Osteoblast (primary cell): ENCODE measurements around the gene BAG1. TPM values are rescaled to one million over a fixed set of nuclear protein-coding genes. Genes with fewer than 3 reads are reported as not detected.

Source experiments
- DNase-seq: peaks from one replicate; pipeline ENCODE4 v3.0.0; 2011; ENCODE audit warnings: low spot score, mixed read lengths; ENCODE audit not compliant: insufficient read length; ENCODE audit errors: missing footprints
- H2AFZ ChIP-seq: 2 replicates; pipeline ENCODE4 v1.6.0; 2011; ENCODE audit warnings: mild to moderate bottlenecking, low read length
- H3K27ac ChIP-seq: 2 replicates; pipeline ENCODE4 v1.5.1; 2011; ENCODE audit warnings: mild to moderate bottlenecking, low read depth, low read length, moderate library complexity
- H3K27me3 ChIP-seq: 2 replicates; pipeline ENCODE4 v1.6.0; 2012; ENCODE audit warnings: mild to moderate bottlenecking, control low read depth, inconsistent platforms, low read length, moderate library complexity; ENCODE audit not compliant: insufficient read depth
- H3K36me3 ChIP-seq: 2 replicates; pipeline ENCODE4 v1.5.1; 2011; ENCODE audit warnings: mild to moderate bottlenecking, low read length, control low read depth, moderate library complexity; ENCODE audit not compliant: insufficient read depth
- H3K4me1 ChIP-seq: 2 replicates; pipeline ENCODE4 v1.5.1; 2011; ENCODE audit warnings: mild to moderate bottlenecking, low read length, control low read depth, moderate library complexity; ENCODE audit not compliant: insufficient read depth
- H3K4me2 ChIP-seq: 2 replicates; pipeline ENCODE4 v1.6.0; 2011; ENCODE audit warnings: mild to moderate bottlenecking, low read length; ENCODE audit not compliant: insufficient read depth
- H3K4me3 ChIP-seq: fragments of 200-600 bp; sonication (generic); 3 replicates; pipeline ENCODE4 v1.5.1; 2012; ENCODE audit warnings: mild to moderate bottlenecking, low read length, inconsistent platforms; ENCODE audit not compliant: insufficient read depth
- H3K79me2 ChIP-seq: 2 replicates; pipeline ENCODE4 v1.6.0; 2012; ENCODE audit warnings: mild to moderate bottlenecking, low read length, control low read depth, inconsistent platforms; ENCODE audit not compliant: insufficient read depth
- H3K9me3 ChIP-seq: 2 replicates; pipeline ENCODE4 v1.5.1; 2011; ENCODE audit warnings: low read depth, low read length, control low read depth
- H4K20me1 ChIP-seq: 2 replicates; pipeline ENCODE4 v1.6.0; 2012; ENCODE audit warnings: mild to moderate bottlenecking, low read length, control low read depth; ENCODE audit not compliant: insufficient read depth
- total RNA-seq: library from RNA; depleted of rRNA; stranded (reverse); fragments of >200 nt; gene quantifications from 2 replicates; pipeline ENCODE4 v1.2.3, GENCODE V29; 2012
- TF ChIP-seq, protein P1 (sequence below): IDR thresholded peaks from 2 replicates; pipeline ENCODE4 v1.5.1; 2011; ENCODE audit warnings: mild to moderate bottlenecking, low read depth, low read length, moderate library complexity; ENCODE audit errors: extremely low read depth

The BAG1 gene
- total RNA-seq, 1 donor = 29.3 TPM

DNA sequence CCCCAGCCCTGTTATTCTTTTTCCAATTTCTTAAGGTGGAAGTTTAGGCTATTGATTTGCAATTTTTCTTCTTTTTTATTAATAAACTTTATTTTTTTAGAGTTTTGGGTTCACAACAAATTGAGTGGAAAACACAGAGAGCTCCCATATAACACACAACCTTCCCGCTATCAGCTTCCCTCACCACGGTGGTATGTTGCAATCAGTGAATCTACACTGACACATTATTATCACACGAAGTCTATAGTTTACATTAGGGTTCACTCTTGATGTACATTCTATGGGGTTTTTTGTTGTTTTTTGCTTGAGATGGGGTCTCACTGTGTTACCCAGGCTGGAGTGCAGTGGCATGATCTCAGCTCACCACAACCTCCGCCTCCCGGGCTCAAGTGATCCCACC is 21.0 kb upstream of the BAG1 start:
- H3K27me3 ChIP-seq = no peaks in the 10 kb centered on the region
- peaks cover 16% of the 10 kb centered on the region for H3K36me3 ChIP-seq
- H3K9me3 ChIP-seq = no peaks in the 10 kb centered on the region
- no peaks in the 10 kb centered on the region for H4K20me1 ChIP-seq
- H2AFZ ChIP-seq = no peak overlapping the region
- H3K4me3 ChIP-seq = no peak overlapping the region
- no peak overlapping the region for H3K27ac ChIP-seq
- H3K79me2 ChIP-seq = peaks cover under 1% of the 10 kb centered on the region
- TF ChIP-seq, protein P1, sequence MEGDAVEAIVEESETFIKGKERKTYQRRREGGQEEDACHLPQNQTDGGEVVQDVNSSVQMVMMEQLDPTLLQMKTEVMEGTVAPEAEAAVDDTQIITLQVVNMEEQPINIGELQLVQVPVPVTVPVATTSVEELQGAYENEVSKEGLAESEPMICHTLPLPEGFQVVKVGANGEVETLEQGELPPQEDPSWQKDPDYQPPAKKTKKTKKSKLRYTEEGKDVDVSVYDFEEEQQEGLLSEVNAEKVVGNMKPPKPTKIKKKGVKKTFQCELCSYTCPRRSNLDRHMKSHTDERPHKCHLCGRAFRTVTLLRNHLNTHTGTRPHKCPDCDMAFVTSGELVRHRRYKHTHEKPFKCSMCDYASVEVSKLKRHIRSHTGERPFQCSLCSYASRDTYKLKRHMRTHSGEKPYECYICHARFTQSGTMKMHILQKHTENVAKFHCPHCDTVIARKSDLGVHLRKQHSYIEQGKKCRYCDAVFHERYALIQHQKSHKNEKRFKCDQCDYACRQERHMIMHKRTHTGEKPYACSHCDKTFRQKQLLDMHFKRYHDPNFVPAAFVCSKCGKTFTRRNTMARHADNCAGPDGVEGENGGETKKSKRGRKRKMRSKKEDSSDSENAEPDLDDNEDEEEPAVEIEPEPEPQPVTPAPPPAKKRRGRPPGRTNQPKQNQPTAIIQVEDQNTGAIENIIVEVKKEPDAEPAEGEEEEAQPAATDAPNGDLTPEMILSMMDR = no peak
- peaks cover 2% of the 10 kb centered on the region for H3K4me1 ChIP-seq
- no peak overlapping the region for H3K4me2 ChIP-seq
- no peak for DNase-seq

DNA sequence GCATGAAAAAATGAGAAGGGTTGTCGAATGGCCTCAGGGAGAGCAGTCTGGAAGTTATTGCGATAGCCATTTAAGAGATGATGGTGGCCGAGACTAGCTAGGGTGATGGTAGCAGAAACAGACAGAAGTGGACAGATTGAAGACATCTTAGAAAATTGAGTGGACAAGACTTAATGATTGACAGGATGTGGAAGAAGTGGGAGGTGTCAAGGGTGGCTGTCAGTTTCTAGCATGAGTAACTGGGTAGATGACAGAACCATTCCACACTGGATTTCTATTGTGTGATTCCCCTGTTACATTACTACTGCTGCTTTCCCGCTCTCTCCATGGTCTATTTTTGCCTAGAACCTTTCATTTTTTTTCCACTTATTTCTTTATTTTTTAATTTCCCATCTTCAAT is 13.0 kb upstream of the BAG1 start:
- H3K36me3 ChIP-seq = peaks cover 72% of the 10 kb centered on the region
- H4K20me1 ChIP-seq = peaks cover 3% of the 10 kb centered on the region
- no peaks in the 10 kb centered on the region for H3K9me3 ChIP-seq
- DNase-seq = no peak
- H3K4me2 ChIP-seq = no peak overlapping the region
- H2AFZ ChIP-seq = no peak overlapping the region
- no peak overlapping the region for H3K4me3 ChIP-seq
- TF ChIP-seq, protein P1 = no peak
- no peaks in the 10 kb centered on the region for H3K4me1 ChIP-seq
- H3K79me2 ChIP-seq = peaks cover 10% of the 10 kb centered on the region
- no peaks in the 10 kb centered on the region for H3K27me3 ChIP-seq
- H3K27ac ChIP-seq = no peak overlapping the region

DNA sequence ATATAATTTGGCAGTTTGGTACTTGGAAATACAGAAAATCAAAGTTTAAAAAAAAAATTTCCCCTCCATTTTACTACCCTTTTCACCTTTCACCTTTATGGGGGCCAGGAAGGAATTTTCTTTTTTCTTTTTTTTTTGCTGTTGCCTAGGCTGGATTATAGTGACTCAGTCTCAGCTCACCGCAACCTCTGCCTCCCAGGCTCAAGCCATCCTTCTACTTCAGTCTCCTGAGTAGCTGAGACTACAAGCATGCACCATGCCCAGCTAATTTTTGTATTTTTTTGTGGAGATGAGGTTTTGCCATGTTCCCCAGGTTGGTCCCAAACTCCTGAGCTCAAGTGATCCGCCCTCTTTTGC is 9.4 kb upstream of the BAG1 start:
- peaks cover 3% of the 10 kb centered on the region for H4K20me1 ChIP-seq
- TF ChIP-seq, protein P1 = no peak
- no peak overlapping the region for H3K4me2 ChIP-seq
- H3K27ac ChIP-seq = peak overlapping the region; percentile 39
- DNase-seq = no peak
- H3K36me3 ChIP-seq = peaks cover 68% of the 10 kb centered on the region
- H3K27me3 ChIP-seq = no peaks in the 10 kb centered on the region
- H3K79me2 ChIP-seq = peaks cover 10% of the 10 kb centered on the region
- peaks cover 4% of the 10 kb centered on the region for H3K4me1 ChIP-seq
- no peak overlapping the region for H2AFZ ChIP-seq
- H3K4me3 ChIP-seq = no peak overlapping the region
- H3K9me3 ChIP-seq = no peaks in the 10 kb centered on the region

DNA sequence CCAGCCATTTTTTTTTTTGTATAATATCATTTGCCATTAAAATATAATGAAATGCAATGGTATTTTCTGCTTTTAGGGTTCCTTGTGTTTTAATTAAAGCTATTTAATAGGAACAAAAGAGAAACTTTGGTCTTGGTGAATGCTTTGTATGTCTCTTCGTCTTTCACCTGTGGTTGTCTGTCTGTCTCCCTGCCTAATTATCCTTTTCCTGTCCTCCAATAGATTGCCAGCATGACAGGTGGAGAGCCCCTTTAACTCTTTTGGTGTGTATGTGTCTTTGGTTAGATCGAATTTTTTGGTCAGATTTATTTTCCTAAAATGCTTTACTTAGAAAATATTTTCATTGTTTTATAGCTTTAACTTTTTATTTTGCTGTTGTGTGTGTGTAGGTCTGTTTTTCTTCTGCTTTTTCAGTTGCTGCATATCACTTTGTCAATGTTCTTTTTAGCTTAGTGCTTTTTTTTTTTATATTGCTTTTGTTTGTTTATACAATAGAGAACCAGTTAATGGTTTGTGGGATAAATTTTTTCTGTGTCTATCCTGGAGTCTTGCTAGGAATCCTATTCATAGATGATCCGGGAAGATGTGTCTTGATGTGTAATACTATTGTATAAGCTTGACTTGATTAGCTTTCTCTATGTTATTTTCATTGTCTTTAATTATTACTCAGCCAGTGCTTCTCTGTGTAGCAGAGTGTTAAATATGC is 8.9 kb upstream of the BAG1 start:
- no peaks in the 10 kb centered on the region for H3K27me3 ChIP-seq
- H3K36me3 ChIP-seq = peaks cover 68% of the 10 kb centered on the region
- DNase-seq = no peak
- peak overlapping the region; percentile 39 for H3K27ac ChIP-seq
- peaks cover 10% of the 10 kb centered on the region for H3K79me2 ChIP-seq
- no peak overlapping the region for H3K4me2 ChIP-seq
- H3K9me3 ChIP-seq = no peaks in the 10 kb centered on the region
- H3K4me3 ChIP-seq = no peak overlapping the region
- TF ChIP-seq, protein P1 = no peak
- peaks cover 3% of the 10 kb centered on the region for H4K20me1 ChIP-seq
- H2AFZ ChIP-seq = no peak overlapping the region
- peaks cover 4% of the 10 kb centered on the region for H3K4me1 ChIP-seq
